Stomach smooth muscle (tissue), 2 donors: ENCODE results near the gene KIR2DL4.
"Not testable (repeated sequence)": the region's sequence is repeated elsewhere in the genome, so short reads cannot be mapped to it uniquely, and the experiment has no call there.

Source experiments
- H3K27ac ChIP-seq: one replicate; pipeline ENCODE4 v1.7.0; 2013; ENCODE audit warnings: mild to moderate bottlenecking, low read length, inconsistent platforms
- H3K27me3 ChIP-seq, 2 donors: one replicate each; pipeline ENCODE4 v1.7.0; 2013; ENCODE audit warnings: low read length in 2 of 2; ENCODE audit not compliant: insufficient read depth in 2 of 2, control insufficient read depth in 1 of 2
- H3K36me3 ChIP-seq, 2 donors: one replicate each; pipeline ENCODE4 v1.7.0; 2013; ENCODE audit warnings: low read length in 2 of 2; ENCODE audit not compliant: control insufficient read depth in 2 of 2, insufficient read depth in 2 of 2
- H3K4me1 ChIP-seq: one replicate; pipeline ENCODE4 v1.7.0; 2013; ENCODE audit warnings: low read length; ENCODE audit not compliant: control insufficient read depth, insufficient read depth
- H3K4me3 ChIP-seq, 2 donors: one replicate each; pipeline ENCODE4 v1.7.0; 2013; ENCODE audit warnings: low read length in 2 of 2
- H3K9ac ChIP-seq, 2 donors: one replicate each; pipeline ENCODE4 v1.7.0; 2013; ENCODE audit warnings: low read length in 2 of 2, mild to moderate bottlenecking in 1 of 2
- H3K9me3 ChIP-seq, 2 donors: one replicate each; pipeline ENCODE4 v1.7.0; 2013; ENCODE audit warnings: low read length in 2 of 2; ENCODE audit not compliant: control insufficient read depth in 2 of 2
- donor health status: healthy.
- donor health status: Pancreatic carcinoma.

KIR2DL4 gene

GRCh38 chr19:54804571-54804970 lies 1.2 kb downstream of the KIR2DL4 start:
- H3K9me3 ChIP-seq: peaks cover 3 to 7% of the 10 kb centered on the region in 2 donors
- H3K9ac ChIP-seq: no peak overlapping the region
- peaks cover 3 to 6% of the 10 kb centered on the region in 2 donors for H3K27me3 ChIP-seq
- no peaks in the 10 kb centered on the region for H3K36me3 ChIP-seq
- H3K4me3 ChIP-seq: no peak overlapping the region
- no peak overlapping the region for H3K27ac ChIP-seq
- H3K4me1 ChIP-seq: no peaks in the 10 kb centered on the region

- Histone ChIP-seq H3K9ac (no peak overlapping the region), H3K4me3 (no peak overlapping the region), H3K27ac (no peak overlapping the region), H3K36me3 (no peaks in the 10 kb centered on the region), H3K27me3 (peaks cover 3 to 6% of the 10 kb centered on the region in 2 donors), H3K9me3 (peaks cover 3 to 7% of the 10 kb centered on the region in 2 donors), H3K4me1 (no peaks in the 10 kb centered on the region)
Measured at GRCh38 chr19:54805665-54806515, 2.5 kb downstream of the KIR2DL4 start.

GRCh38 chr19:54806516-54806838 lies 3.1 kb downstream of the KIR2DL4 start:
- H3K9me3 ChIP-seq: peaks cover 3 to 8% of the 10 kb centered on the region in 2 donors
- H3K4me1 ChIP-seq: no peaks in the 10 kb centered on the region
- no peak overlapping the region for H3K9ac ChIP-seq
- no peaks in the 10 kb centered on the region for H3K36me3 ChIP-seq
- H3K27me3 ChIP-seq: peaks cover 3 to 6% of the 10 kb centered on the region in 2 donors
- H3K27ac ChIP-seq: no peak overlapping the region
- no peak overlapping the region for H3K4me3 ChIP-seq

GRCh38 chr19:54814571-54814970 lies 11.2 kb downstream of the KIR2DL4 start:
- H3K27ac ChIP-seq, H3K27me3 ChIP-seq, H3K36me3 ChIP-seq, H3K4me3 ChIP-seq, H3K4me1 ChIP-seq, H3K9ac ChIP-seq, H3K9me3 ChIP-seq: not testable (repeated sequence)

- H3K4me1 ChIP-seq, H3K9ac ChIP-seq, H3K27ac ChIP-seq, H3K4me3 ChIP-seq, H3K27me3 ChIP-seq, H3K36me3 ChIP-seq, H3K9me3 ChIP-seq: not testable (repeated sequence)
Measured at GRCh38 chr19:54816251-54816650, 12.8 kb downstream of the KIR2DL4 start, which contains the start of gene KIR3DL1. Gene KIR3DL1, plus strand, starts transcription at chr19:54816468.

- Histone ChIP-seq H3K36me3 (no peaks in the 10 kb centered on the region), H3K9ac (no peak overlapping the region), H3K27me3 (no peaks in the 10 kb centered on the region), H3K4me1 (no peaks in the 10 kb centered on the region), H3K27ac (no peak overlapping the region), H3K4me3 (no peak overlapping the region), H3K9me3 (no peaks in the 10 kb centered on the region)
Measured at GRCh38 chr19:54817670-54818536, 14.5 kb downstream of the KIR2DL4 start.

GRCh38 chr19:54824416-54824815 lies 21.0 kb downstream of the KIR2DL4 start:
- H3K27me3 ChIP-seq, H3K4me3 ChIP-seq, H3K9me3 ChIP-seq, H3K27ac ChIP-seq, H3K9ac ChIP-seq, H3K36me3 ChIP-seq, H3K4me1 ChIP-seq: not testable (repeated sequence)

- H3K36me3 ChIP-seq, H3K4me1 ChIP-seq, H3K27me3 ChIP-seq, H3K9ac ChIP-seq, H3K9me3 ChIP-seq, H3K4me3 ChIP-seq, H3K27ac ChIP-seq: not testable (repeated sequence)
Measured at GRCh38 chr19:54825326-54825725, 21.9 kb downstream of the KIR2DL4 start.

- H3K9ac ChIP-seq, H3K36me3 ChIP-seq, H3K27ac ChIP-seq, H3K4me1 ChIP-seq, H3K4me3 ChIP-seq, H3K9me3 ChIP-seq, H3K27me3 ChIP-seq: not testable (repeated sequence)
Measured at GRCh38 chr19:54828064-54828463, 24.7 kb downstream of the KIR2DL4 start.

- H3K9me3 ChIP-seq, H3K9ac ChIP-seq, H3K36me3 ChIP-seq, H3K4me3 ChIP-seq, H3K27me3 ChIP-seq, H3K27ac ChIP-seq, H3K4me1 ChIP-seq: not testable (repeated sequence)
Measured at GRCh38 chr19:54832496-54832895, 29.1 kb downstream of the KIR2DL4 start, which contains the start of gene KIR2DS4. Gene KIR2DS4, plus strand, starts transcription at chr19:54832676.

GRCh38 chr19:54835126-54835525 lies 31.7 kb downstream of the KIR2DL4 start:
- H3K4me1 ChIP-seq, H3K27ac ChIP-seq, H3K36me3 ChIP-seq, H3K9me3 ChIP-seq, H3K27me3 ChIP-seq, H3K4me3 ChIP-seq, H3K9ac ChIP-seq: not testable (repeated sequence)
